NCI-H146 (cell line): ENCODE measurements around the gene GPRASP3.

Source experiments
- DNase-seq: peaks from one replicate; lab custom pipeline; 2025; lab: John Stamatoyannopoulos, UW

Gene GPRASP3

GRCh38 chrX:102745857-102746584, 25.5 kb downstream of the GPRASP3 start:
- peak; percentile 47 for DNase-seq

GRCh38 chrX:102765217-102765616, 44.7 kb downstream of the GPRASP3 start:
- DNase-seq = no peak

GRCh38 chrX:102765809-102766208, 45.3 kb downstream of the GPRASP3 start:
- no peak for DNase-seq

- DNase-seq = no peak
Measured at GRCh38 chrX:102767287-102767686, 46.7 kb downstream of the GPRASP3 start.

GRCh38 chrX:102768987-102769761, 48.6 kb downstream of the GPRASP3 start:
- DNase-seq = peak; percentile 88
